Right renal pelvis (tissue), 4 donors: ENCODE measurements around the gene FNBP1L. TPM values are rescaled to one million over a fixed set of nuclear protein-coding genes. Genes with fewer than 3 reads are reported as not detected.

Experiments
- DNase-seq, 4 donors: peaks; one replicate each; pipeline ENCODE4 v3.0.0-alpha.2; 2013; ENCODE audit warnings: low read depth in 4 of 4, low spot score in 3 of 4, missing footprints in 1 of 4
- polyA plus RNA-seq, 4 donors: library from polyadenylated mRNA; unstranded; fragments of 120-200 nt; gene quantifications; one replicate each; pipeline ENCODE4 v1.2.1, GENCODE V29; 2013; ENCODE audit not compliant: insufficient read length in 4 of 4

FNBP1L gene
- polyA plus RNA-seq, result 100 to 1,000 TPM; 103 to 132 (median 121) TPM

DNA sequence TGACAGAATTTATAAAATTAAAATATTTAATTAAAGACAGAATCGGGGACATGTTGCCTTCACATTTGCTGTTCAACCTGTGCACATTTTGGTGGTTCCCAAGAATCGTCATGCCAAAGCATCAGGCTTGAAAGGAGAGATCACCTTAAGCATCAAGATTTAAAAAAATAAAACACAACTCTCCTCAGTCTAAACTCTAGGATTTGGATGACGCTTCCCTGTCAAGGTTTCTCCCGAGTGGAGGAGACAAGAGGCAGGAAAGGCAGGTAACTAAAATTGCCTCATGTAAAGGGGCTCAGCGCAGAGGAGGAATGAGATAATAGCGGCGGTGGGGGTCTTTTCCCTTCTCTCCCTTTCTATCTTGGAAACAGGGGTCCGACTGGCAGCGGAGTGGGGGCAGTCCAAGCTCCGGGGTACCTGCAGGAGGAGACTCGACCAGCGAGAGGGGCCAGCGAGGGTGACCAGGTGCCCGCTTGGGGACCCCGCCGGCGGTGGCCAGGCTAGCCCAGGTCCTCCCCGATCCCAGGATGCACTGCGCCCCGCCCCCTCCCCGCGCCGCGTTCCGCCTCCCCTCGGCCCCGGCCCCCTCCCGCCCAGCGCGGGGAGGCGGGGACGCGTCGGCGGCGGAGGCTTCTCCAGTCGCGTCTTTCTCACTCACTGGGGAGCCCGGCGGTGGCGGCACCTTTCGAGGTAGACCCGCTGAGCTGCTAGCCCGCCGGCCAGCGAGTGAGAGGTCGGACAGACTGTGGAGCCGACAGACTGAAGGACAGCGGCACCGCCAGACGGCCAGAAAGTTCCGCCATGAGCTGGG is at the start of gene FNBP1L:
FNBP1L (plus strand) TSS at position 638 of the 811 bp plus-strand sequence; CDS start at position 802, 164 bp downstream.
- DNase-seq, result peak; percentile 68 to 81 (median 78)

DNA sequence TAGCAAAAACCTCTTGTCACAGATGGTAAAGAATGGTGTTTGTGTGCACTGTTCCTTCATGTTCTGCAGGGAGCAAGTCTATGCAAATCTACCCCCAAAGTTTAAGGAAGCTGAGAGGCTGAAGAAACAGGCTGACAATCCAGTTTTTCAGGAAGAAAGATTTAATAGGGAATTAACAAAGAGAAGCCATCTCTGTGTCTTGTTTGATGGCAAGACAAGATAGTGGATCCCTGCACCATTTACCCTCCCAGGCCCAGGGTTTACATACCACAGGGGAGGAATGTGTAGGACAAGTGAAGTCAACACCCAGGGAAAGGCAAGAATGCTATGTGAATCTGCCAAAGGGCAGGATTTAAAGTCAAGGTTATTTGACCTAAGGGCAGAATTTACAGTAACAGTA is 48.1 kb upstream of the FNBP1L start:
- DNase-seq, result no peak

DNA sequence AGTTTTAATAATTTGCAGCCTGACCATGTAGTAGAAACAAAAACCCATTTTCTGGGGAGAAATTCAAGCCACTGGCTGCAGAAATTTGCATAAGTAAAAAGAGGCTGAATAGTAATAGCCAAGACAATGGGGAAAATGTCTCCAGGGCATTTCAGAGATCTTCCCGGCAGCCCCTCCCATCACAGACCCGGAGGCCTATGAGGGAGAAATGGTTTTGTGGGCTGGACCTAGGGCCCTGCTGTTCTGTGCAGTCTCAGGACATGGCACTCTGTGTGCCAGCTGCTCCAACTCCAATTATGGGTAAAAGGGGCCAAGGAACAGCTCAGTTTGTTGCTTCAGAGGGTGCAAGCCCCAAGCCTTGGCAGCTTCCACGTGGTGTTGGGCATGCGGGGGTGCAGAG is 39.7 kb upstream of the FNBP1L start:
- DNase-seq, result no peak

DNA sequence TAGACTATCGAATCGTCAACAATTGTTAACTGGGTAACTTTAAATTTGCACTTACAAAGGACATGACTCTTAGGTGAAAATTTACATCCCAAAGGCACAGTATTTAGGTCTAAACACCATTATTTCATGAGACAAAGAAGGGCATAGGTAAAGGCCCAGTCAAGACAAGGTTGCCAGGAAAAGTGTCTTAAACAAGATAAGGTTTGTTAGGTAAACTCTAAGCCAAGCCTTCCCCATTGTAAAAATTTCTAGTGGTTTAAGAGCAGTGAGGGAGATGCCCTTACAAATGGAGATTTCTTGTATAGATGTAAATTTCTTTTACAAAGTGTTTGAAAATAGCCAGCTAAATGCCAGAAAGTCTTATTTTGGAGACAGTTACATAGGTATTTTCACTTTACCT is 36.9 kb upstream of the FNBP1L start:
- DNase-seq, result no peak

DNA sequence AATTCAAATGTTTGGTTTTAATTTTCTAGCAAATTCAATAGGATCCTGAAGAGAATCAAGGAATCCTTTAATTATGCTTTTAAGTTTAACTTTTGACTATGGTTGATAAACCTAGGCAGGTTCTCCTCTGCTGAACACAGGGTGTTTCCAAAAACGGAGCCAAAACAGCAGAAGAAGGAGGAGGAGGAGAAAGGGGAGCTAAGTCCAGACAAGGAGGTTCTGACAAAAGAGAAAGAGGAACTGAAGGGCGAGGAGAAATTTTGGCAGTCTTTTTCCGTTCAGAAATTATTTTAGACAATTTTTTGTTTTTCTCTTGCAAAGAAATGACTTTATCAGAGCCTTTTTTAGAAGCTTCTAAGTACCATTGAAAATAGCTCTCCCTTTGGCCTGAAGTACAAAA is 33.2 kb upstream of the FNBP1L start:
- no peak for DNase-seq

DNA sequence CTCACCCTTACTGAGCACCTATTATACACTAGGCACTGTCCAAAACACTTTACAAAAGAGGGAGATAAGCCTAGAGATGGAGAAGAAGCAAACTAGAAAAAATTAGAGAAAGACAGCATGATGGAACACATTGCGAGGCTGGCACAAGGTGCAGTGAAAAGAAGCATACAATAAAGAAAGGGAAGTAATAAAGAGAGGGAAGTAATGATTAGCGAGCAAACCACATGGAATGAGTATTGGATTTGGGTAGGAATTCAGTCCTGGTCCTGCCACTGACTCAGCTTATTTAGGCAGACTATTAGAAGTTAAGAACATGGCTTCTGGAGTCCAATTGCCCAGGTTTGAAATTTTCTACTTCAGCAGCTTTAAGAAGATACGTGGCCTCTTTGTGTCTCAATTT is 32.6 kb upstream of the FNBP1L start:
- no peak for DNase-seq

DNA sequence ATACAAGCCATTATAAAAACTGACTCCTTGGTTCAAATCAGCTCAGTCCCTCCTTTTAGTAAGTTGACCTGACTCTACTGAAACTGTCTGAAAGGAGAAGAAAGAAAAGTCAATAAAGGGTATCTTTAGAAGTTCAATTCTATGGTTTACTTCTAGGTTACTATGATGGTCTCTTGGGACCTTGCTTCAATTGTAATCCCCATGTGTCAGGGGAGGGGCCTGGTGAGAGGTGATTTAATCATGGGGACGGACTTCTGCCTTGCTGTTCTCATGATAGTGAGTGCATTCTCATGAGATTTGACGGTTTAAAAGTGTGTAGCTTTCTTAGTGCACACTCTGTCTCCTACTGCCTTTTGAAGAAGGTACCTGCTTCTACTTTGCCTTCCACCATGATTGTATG is 31.7 kb upstream of the FNBP1L start:
- no peak for DNase-seq

DNA sequence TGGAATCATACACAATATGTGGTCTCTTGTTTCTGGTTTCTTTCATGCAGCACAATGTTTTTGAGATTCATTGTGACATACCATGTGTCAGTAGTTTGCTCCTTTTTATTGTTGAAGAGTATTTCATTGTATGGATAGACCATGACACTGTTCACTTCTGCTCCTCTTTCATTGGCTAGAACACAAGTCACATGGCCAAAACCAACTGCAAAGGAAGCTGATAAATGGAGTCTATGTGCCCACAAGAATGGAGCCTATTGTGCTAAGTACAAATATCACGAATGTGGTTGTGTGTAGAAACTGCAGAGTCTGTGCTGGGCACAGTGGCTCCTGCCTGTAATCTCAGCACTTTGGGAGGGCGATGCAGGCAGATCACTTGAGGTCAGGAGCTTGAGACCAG is 28.6 kb upstream of the FNBP1L start:
- DNase-seq, result no peak

DNA sequence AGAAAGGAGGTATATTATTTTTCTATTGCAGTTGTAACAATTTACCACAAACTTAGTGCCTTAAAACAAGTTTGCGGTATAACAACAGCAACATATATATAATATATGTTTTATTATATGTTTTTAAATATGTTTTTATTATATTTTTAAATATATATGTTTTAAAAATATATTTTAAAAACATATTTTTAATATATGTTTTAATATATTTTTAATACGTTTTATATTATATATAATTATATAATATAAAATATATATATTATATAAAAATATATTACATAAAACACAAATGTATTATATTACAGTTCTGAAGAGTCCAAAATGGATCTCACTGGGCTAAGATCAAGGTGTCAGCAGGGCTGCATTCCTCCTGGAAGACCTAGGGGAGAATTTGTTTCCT is 27.5 kb upstream of the FNBP1L start:
- no peak for DNase-seq

DNA sequence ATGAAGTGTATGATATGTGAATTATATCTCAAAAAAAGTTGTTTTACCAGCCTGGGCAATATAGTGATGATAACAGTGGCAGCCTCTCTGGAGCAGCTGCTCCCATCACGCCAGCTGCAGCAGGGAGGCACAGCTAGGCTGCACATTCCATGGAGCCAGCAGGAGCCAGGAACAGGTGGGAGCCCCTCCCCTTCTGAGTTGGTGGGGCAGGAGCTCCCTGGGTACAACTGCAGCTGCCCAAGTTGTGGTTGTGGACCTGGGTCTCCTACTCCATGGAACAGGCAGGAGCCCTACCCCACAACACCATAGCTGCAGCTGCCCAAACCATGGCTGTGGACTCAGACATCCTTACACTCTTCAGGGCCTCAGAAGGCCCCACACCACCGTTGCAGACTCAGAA is 21.7 kb upstream of the FNBP1L start:
- no peak for DNase-seq

DNA sequence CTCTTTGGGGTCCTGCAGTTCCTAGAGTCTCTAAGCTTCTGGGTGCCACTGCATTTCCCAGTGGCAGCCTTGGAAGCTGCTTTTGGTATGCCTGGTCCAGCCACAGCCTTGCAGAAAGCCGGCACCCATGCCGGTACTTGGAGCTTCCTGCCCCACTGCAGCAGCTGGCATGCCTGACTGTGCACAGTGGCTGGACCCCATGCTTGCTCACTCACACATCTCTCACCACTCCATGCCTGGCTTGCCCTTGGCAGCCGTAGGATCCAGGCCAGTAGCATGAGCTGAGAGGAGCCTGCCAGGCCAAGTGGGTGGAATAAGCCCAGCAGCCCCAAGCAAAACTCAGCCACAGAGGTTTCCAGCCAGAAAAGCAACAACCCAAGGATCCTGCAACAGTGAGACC is 20.3 kb upstream of the FNBP1L start:
- DNase-seq, result no peak

DNA sequence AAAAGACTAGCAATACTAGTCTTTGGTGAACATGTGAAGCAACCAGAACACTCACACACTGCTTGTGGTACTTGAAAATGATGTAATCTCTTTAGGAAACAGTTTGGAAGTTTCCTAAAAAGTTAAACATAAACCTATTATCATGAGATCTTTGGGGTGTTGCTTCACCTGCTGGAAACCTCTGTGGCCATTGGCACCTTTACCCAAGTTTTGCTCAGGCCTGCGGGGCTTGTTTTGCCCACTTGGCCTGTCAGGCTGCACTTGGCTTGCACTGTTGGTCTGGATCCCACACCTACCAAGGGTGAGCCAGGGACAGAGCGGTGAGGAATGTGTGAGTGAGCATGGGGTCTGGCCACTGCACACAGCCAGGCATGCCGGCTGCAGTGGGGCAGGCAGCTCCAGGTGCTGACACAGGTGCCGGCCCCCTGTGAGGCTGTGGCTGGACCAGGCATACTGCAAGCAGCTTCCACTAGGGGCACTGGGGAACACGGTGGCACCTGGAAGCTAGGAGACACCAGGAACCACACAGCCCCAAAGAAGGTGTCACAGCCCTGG is 14.4 kb upstream of the FNBP1L start:
- DNase-seq, result no peak

DNA sequence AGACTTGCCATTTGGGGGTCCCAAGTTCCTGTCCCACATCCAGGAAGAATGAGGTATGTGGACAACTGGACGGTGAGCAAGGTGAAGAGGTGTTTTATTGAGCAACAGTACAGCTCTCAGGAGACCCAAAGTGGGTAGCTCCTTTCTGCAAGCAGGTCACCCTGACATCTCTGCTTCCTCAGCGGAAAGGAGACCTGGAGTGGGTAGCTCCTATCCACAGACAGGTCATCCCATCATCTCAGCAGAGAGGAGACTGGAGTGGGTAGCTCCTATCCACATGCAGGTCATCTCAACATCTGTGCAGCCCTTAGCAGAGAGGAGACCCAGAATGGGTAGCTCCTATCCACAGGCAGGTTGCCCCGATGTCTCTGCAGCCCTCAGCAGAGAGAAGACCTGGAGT is 13.8 kb upstream of the FNBP1L start:
- no peak for DNase-seq

DNA sequence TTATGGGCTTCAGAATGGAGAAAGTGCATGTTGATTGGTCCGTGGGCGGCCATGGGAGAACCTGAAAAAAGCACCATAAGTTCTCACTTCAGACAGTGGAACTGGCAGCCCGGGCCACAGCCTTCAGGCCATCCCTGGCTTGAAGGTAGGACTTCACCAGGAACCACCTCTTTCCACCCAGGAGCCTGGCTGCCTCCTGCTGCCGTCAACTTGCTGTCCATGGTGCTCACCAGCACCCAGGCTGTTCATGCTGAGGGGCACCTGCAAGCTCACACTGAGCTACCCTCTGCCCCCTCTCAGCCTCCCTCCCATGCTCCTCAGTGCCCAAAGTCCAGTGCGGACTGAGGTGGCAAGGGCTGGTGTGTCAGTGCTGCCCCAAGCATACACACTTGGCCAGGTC is 12.9 kb upstream of the FNBP1L start:
- DNase-seq, result no peak

DNA sequence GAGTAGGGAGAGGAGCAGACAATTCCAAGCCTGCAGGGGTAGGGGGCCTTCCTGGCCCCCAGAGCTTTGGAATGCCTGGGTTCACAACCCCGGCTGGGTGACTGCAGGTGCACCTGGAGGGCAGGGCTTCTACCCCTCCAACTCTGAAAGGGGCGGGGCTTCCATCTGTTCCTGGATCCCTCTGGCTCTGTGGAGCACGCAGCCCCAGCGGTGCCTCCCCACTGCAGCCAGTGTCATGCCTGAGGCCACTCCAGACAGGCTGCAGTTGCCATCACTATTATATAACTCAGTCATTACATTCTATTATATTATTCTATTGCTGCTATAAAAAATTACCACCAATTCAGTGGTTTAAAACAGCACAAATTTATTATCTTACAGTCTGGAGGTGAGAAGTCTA is 12.5 kb upstream of the FNBP1L start:
- DNase-seq, result no peak

DNA sequence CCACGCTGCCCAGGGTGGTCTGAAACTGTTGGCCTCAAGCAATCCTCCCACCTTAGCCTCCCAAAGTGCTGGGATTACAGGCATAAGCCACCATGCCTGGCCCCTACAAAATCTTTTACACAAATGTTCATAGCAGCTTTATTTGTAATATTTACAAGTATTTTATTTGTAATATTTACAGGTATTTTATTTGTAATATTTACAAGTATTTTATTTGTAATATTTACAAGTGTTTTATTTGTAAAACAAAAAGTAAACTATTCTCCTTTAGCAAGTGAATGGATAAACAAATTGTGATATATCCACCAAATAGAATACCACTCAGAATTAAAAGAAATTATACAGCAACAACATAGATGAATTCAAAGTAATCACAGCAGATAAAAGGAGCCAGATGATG is 11.4 kb upstream of the FNBP1L start:
- no peak for DNase-seq

DNA sequence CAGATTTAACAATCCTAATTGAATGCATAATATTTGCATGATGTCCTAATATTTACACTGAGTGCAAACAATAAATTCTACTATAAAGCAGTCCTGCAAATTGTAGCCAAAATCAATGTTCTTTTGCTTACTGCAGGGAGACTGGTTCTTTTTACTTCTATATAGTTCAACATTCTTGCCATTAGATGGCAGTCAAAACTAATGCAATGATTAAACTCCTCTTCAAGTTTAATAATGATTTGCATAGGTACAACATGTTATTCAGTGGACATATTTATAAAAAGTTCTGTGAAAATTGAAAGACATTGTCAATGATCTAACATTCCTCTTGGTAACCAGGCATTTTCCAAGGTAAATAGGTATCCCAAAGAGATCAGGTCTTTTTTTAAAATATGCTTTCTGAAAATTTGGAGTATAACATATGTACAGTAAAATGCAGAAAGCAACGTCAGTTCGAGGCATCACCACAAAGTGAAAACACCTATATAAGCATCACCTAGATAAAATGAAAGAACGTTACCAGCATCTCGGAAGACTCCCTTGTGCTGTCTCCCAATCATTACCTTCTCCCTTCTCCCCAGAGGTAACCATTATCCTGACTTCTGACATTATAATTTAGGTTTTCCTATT is 9.8 kb upstream of the FNBP1L start:
- peak in 1 of 4 donors; percentile 30 for DNase-seq

DNA sequence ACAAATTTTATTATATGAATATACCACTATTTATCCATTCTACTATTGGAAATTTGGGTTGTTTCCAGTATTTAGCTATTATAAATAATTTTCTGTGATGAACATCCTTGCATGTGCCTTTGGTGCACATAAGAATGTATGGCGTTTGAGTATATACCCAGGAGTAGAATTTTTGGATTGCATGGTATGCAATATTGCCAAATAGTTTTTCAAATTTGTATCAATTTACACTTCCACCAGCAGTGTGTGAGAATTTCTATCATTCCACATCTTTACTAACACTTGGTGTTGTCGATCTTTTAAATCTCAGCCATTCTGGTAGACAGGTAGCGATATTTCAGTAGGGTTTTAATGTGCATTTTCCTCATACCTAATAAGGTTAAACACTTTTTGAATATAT is 9.2 kb upstream of the FNBP1L start:
- no peak for DNase-seq

DNA sequence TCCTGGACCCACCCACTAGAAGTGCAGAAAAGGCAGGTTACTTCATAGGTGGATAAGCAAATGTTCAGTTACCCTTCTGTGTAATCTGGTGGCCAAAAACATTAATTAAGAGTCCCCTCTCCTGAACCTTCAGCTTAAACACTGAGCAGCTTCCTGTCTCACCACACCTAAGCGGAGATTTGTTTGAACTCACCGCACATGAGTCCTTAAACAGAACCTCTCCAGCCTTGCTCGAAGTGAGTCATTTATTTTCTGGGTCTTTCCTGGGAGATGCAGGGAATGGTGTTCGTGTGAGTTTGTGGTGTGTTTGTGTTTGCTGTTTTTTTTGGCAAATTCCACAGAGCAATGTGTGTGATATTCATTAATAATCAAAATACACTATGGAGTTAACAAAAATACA is 7.6 kb upstream of the FNBP1L start:
- DNase-seq, result no peak

DNA sequence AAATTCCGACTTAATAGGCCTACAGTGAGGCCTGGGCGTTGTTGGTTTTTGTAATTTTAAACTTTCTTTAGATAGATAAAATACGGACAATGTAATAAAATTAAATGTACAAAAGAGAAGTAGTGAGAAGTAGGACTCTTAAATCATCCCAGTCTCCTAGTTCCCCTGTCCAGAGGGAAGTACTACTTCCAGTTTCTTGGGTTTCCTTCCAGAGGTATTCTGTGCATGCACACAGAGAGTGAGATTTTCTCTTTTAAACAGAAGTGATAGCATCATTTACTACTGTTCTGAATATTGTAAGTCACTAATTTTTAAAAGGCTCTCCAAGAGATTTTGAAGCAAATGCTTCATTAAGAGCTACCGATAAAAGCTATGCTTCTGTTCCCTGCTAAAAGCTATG is 7.2 kb upstream of the FNBP1L start:
- DNase-seq, result no peak

DNA sequence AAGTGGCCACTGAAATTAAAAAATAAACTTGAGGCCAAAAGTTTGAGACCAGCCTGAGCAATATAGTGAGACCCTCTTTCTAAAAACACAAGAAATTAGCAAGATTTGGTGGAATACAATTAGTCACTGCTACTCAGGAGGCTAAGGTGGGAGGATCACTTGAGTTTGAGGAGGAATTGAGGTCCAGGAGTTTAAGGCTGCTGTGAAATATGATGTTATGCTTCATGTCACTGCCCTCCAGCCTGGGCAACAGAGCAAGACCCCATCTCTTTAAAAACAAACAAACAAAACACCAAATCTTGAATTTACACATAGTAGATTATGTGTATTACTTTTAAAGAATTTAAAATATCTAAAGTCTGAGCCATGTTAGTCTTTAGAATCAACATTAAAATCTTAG is 6.3 kb upstream of the FNBP1L start:
- no peak for DNase-seq
